Muscle layer of duodenum (tissue), 2 donors: ENCODE results near the gene ABAT.

Experiments used
- H3K27ac ChIP-seq: one replicate; pipeline ENCODE4 v1.7.0; 2013; ENCODE audit warnings: mild to moderate bottlenecking, low read length
- H3K27me3 ChIP-seq: one replicate; pipeline ENCODE4 v1.7.0; 2013; ENCODE audit warnings: low read depth, mild to moderate bottlenecking, control low read depth, low read length
- H3K36me3 ChIP-seq, 2 donors: one replicate each; pipeline ENCODE4 v1.7.0; 2013; ENCODE audit warnings: low read length in 2 of 2, control low read depth in 1 of 2, mild to moderate bottlenecking in 1 of 2; ENCODE audit not compliant: insufficient read depth in 2 of 2, control insufficient read depth in 1 of 2
- H3K4me1 ChIP-seq, 2 donors: one replicate each; pipeline ENCODE4 v1.7.0; 2013; ENCODE audit warnings: low read length in 2 of 2, mild to moderate bottlenecking in 2 of 2, control low read depth in 1 of 2, moderate library complexity in 1 of 2; ENCODE audit not compliant: insufficient read depth in 2 of 2, control insufficient read depth in 1 of 2
- H3K4me3 ChIP-seq, 2 donors: one replicate each; pipeline ENCODE4 v1.7.0; 2013; ENCODE audit warnings: low read length in 2 of 2, low read depth in 1 of 2, mild to moderate bottlenecking in 1 of 2
- H3K9me3 ChIP-seq, 2 donors: one replicate each; pipeline ENCODE4 v1.7.0; 2013; ENCODE audit warnings: low read length in 2 of 2, control low read depth in 1 of 2, mild to moderate bottlenecking in 1 of 2; ENCODE audit not compliant: control insufficient read depth in 1 of 2
- donor health status: healthy.

The ABAT gene

GRCh38 chr16:8721336-8722024 lies 47.1 kb downstream of the ABAT start:
- H3K27ac ChIP-seq: no peak overlapping the region
- H3K9me3 ChIP-seq: no peaks in the 10 kb centered on the region
- H3K4me3 ChIP-seq: no peak overlapping the region
- H3K36me3 ChIP-seq: no peaks in the 10 kb centered on the region
- peaks cover 0 to 4% of the 10 kb centered on the region in 2 donors for H3K4me1 ChIP-seq
- no peaks in the 10 kb centered on the region for H3K27me3 ChIP-seq

- Histone ChIP-seq H3K36me3 (no peaks in the 10 kb centered on the region), H3K4me1 (peaks cover 0 to 4% of the 10 kb centered on the region in 2 donors), H3K27ac (no peak overlapping the region), H3K9me3 (no peaks in the 10 kb centered on the region), H3K4me3 (no peak overlapping the region), H3K27me3 (no peaks in the 10 kb centered on the region)
Observed at GRCh38 chr16:8722025-8722348, 47.6 kb downstream of the ABAT start.

GRCh38 chr16:8725513-8726178 lies 51.2 kb downstream of the ABAT start:
- no peak overlapping the region for H3K27ac ChIP-seq
- no peaks in the 10 kb centered on the region for H3K36me3 ChIP-seq
- no peaks in the 10 kb centered on the region for H3K27me3 ChIP-seq
- H3K4me1 ChIP-seq: no peaks in the 10 kb centered on the region
- H3K9me3 ChIP-seq: no peaks in the 10 kb centered on the region
- H3K4me3 ChIP-seq: no peak overlapping the region

- Histone ChIP-seq H3K36me3 (no peaks in the 10 kb centered on the region), H3K4me3 (no peak overlapping the region), H3K27me3 (no peaks in the 10 kb centered on the region), H3K9me3 (no peaks in the 10 kb centered on the region), H3K4me1 (no peaks in the 10 kb centered on the region), H3K27ac (no peak overlapping the region)
Observed at GRCh38 chr16:8727131-8727806, 52.9 kb downstream of the ABAT start.

GRCh38 chr16:8727857-8728618 lies 53.6 kb downstream of the ABAT start:
- no peak overlapping the region for H3K27ac ChIP-seq
- H3K36me3 ChIP-seq: no peaks in the 10 kb centered on the region
- no peaks in the 10 kb centered on the region for H3K4me1 ChIP-seq
- no peaks in the 10 kb centered on the region for H3K9me3 ChIP-seq
- no peak overlapping the region for H3K4me3 ChIP-seq
- H3K27me3 ChIP-seq: no peaks in the 10 kb centered on the region

- Histone ChIP-seq H3K36me3 (no peaks in the 10 kb centered on the region), H3K27ac (no peak overlapping the region)
Observed at GRCh38 chr16:8729779-8730334, 55.4 kb downstream of the ABAT start.

GRCh38 chr16:8730335-8730915 lies 56.0 kb downstream of the ABAT start:
- Histone ChIP-seq H3K36me3 (no peaks in the 10 kb centered on the region), H3K4me1 (no peaks in the 10 kb centered on the region), H3K4me3 (no peak overlapping the region), H3K9me3 (peaks cover 0 to 3% of the 10 kb centered on the region in 2 donors), H3K27me3 (no peaks in the 10 kb centered on the region), H3K27ac (no peak overlapping the region)

More at GRCh38 chr16:8729779-8730334, 55.4 kb downstream of the ABAT start:
- Histone ChIP-seq H3K4me1 (no peaks in the 10 kb centered on the region), H3K4me3 (no peak overlapping the region), H3K27me3 (no peaks in the 10 kb centered on the region), H3K9me3 (peaks cover 0 to 3% of the 10 kb centered on the region in 2 donors)

- peaks cover 0 to 3% of the 10 kb centered on the region in 2 donors for H3K9me3 ChIP-seq
Observed at GRCh38 chr16:8733849-8734540, 59.6 kb downstream of the ABAT start.

GRCh38 chr16:8735574-8735973 lies 61.2 kb downstream of the ABAT start:
- Histone ChIP-seq H3K36me3 (peaks cover 0 to 6% of the 10 kb centered on the region in 2 donors), H3K4me1 (peaks cover 0 to 3% of the 10 kb centered on the region in 2 donors), H3K27me3 (no peaks in the 10 kb centered on the region), H3K27ac (no peak overlapping the region), H3K4me3 (no peak overlapping the region), H3K9me3 (peaks cover 0 to 3% of the 10 kb centered on the region in 2 donors)

More at GRCh38 chr16:8733849-8734540, 59.6 kb downstream of the ABAT start:
- Histone ChIP-seq H3K4me1 (no peaks in the 10 kb centered on the region), H3K27me3 (no peaks in the 10 kb centered on the region), H3K27ac (no peak overlapping the region), H3K4me3 (no peak overlapping the region), H3K36me3 (peaks cover 0 to 6% of the 10 kb centered on the region in 2 donors)

- peaks cover 0 to 6% of the 10 kb centered on the region in 2 donors for H3K36me3 ChIP-seq
- peaks cover 0 to 3% of the 10 kb centered on the region in 2 donors for H3K9me3 ChIP-seq
- no peak overlapping the region for H3K27ac ChIP-seq
- H3K4me3 ChIP-seq: no peak overlapping the region
- peaks cover 0 to 3% of the 10 kb centered on the region in 2 donors for H3K4me1 ChIP-seq
- H3K27me3 ChIP-seq: no peaks in the 10 kb centered on the region
Observed at GRCh38 chr16:8736123-8736668, 61.8 kb downstream of the ABAT start.
